WTC11 (cell line): ENCODE results near the gene CYSTM1.

Experiments used
- ATF3 ChIP-seq: sonication (generic); formaldehyde crosslinking; conservative IDR thresholded peaks from 2 replicates; pipeline ENCODE4 v1.8.1; 2022; ENCODE audit warnings: mild to moderate bottlenecking, missing genetic modification reagents
- ATF6 ChIP-seq: sonication (generic); formaldehyde crosslinking; IDR thresholded peaks from 2 replicates; pipeline ENCODE4 v1.8.1; 2023; ENCODE audit warnings: mild to moderate bottlenecking, missing genetic modification reagents
- CREB1 ChIP-seq: sonication (generic); formaldehyde crosslinking; IDR thresholded peaks from 2 replicates; pipeline ENCODE4 v1.8.0; 2023; ENCODE audit warnings: mild to moderate bottlenecking, missing genetic modification reagents
- CREM ChIP-seq: sonication (generic); formaldehyde crosslinking; IDR thresholded peaks from 2 replicates; pipeline ENCODE4 v1.8.1; 2022; ENCODE audit warnings: mild to moderate bottlenecking, missing genetic modification reagents, moderate library complexity
- CTCF ChIP-seq: fragments of 200-600 bp; IDR thresholded peaks from 2 replicates; pipeline ENCODE4 v1.8.0; 2022; ENCODE audit warnings: antibody characterized with exemption
- FOXP4 ChIP-seq: sonication (generic); formaldehyde crosslinking; IDR thresholded peaks from 2 replicates; pipeline ENCODE4 v1.8.0; 2022; ENCODE audit warnings: mild to moderate bottlenecking, missing genetic modification reagents
- MAX ChIP-seq: sonication (generic); formaldehyde crosslinking; IDR thresholded peaks from 2 replicates; pipeline ENCODE4 v1.8.0; 2022; ENCODE audit warnings: mild to moderate bottlenecking, missing genetic modification reagents
- SMAD4 ChIP-seq: sonication (generic); formaldehyde crosslinking; IDR thresholded peaks from 2 replicates; pipeline ENCODE4 v1.8.0; 2022; ENCODE audit warnings: mild to moderate bottlenecking, missing genetic modification reagents
- STAT6 ChIP-seq: sonication (generic); formaldehyde crosslinking; conservative IDR thresholded peaks from 2 replicates; pipeline ENCODE4 v1.8.1; 2023; ENCODE audit warnings: mild to moderate bottlenecking, low read depth, missing genetic modification reagents, moderate library complexity
- TCF7 ChIP-seq: sonication (generic); formaldehyde crosslinking; IDR thresholded peaks from 2 replicates; pipeline ENCODE4 v1.8.0; 2022; ENCODE audit warnings: mild to moderate bottlenecking, low read depth, missing genetic modification reagents, moderate library complexity
- USF2 ChIP-seq: sonication (generic); formaldehyde crosslinking; IDR thresholded peaks from 2 replicates; pipeline ENCODE4 v1.8.1; 2023; ENCODE audit warnings: mild to moderate bottlenecking, missing genetic modification reagents, moderate library complexity
- ZNF416 ChIP-seq: fragments of 250-450 bp; sonication (Bioruptor Pico); IDR thresholded peaks from 2 replicates; pipeline ENCODE4 v1.9.0; 2021; ENCODE audit warnings: mild to moderate bottlenecking, inconsistent platforms

- TF ChIP-seq CTCF, result no peak
- TF ChIP-seq ZNF416 (CRISPR knock-in tag), result no peak
- no peak for TF ChIP-seq FOXP4 (CRISPR knock-in tag)
- TF ChIP-seq CREM (CRISPR knock-in tag), result no peak
- TF ChIP-seq ATF6, result no peak
- TF ChIP-seq CREB1, result no peak
- TF ChIP-seq TCF7, result no peak
- TF ChIP-seq USF2 (CRISPR knock-in tag), result no peak
- TF ChIP-seq MAX, result no peak
- TF ChIP-seq STAT6 (CRISPR knock-in tag), result no peak
- TF ChIP-seq SMAD4 (CRISPR knock-in tag), result no peak
- TF ChIP-seq ATF3 (CRISPR knock-in tag), result no peak
These were observed 27.1 kb downstream of the CYSTM1 start for GRCh38 chr5:140202078-140202477.
